Loucy (cell line): Measurements from ENCODE around the gene MAPKAP1.

Experiments
- H2AFZ ChIP-seq: fragments of 200-600 bp; sonication (generic); 2 replicates; pipeline ENCODE4 v1.6.0; 2016; ENCODE audit warnings: antibody characterized with exemption, mild to moderate bottlenecking, low read length, moderate library complexity
- H3F3A ChIP-seq: fragments of 200-600 bp; 2 replicates; pipeline ENCODE4 v1.6.0; 2016; ENCODE audit warnings: antibody characterized with exemption, low read depth, mild to moderate bottlenecking
- H3K27me3 ChIP-seq: fragments of 200-600 bp; sonication (generic); 2 replicates; pipeline ENCODE4 v1.6.1; 2014; ENCODE audit warnings: low read length, mild to moderate bottlenecking; ENCODE audit not compliant: insufficient read depth, poor library complexity, severe bottlenecking
- H3K36me3 ChIP-seq: fragments of 200-600 bp; sonication (generic); 2 replicates; pipeline ENCODE4 v1.6.1; 2016; ENCODE audit warnings: low read length; ENCODE audit not compliant: insufficient read depth
- H3K4me1 ChIP-seq: fragments of 200-600 bp; sonication (generic); 2 replicates; pipeline ENCODE4 v1.5.1; 2014; ENCODE audit warnings: low read length, mild to moderate bottlenecking; ENCODE audit not compliant: insufficient read depth, poor library complexity, severe bottlenecking
- H3K4me2 ChIP-seq: fragments of 200-600 bp; sonication (generic); 2 replicates; pipeline ENCODE4 v1.6.0; 2014; ENCODE audit warnings: antibody characterized with exemption, low read length, low read depth, mild to moderate bottlenecking; ENCODE audit not compliant: poor library complexity, severe bottlenecking
- H3K4me3 ChIP-seq: fragments of 200-600 bp; sonication (generic); 2 replicates; pipeline ENCODE4 v1.5.1; 2014; ENCODE audit warnings: low read length, mild to moderate bottlenecking, mixed read lengths; ENCODE audit not compliant: poor library complexity, severe bottlenecking
- H3K79me2 ChIP-seq: fragments of 200-600 bp; sonication (generic); 2 replicates; pipeline ENCODE4 v1.6.1; 2014; ENCODE audit warnings: low read length; ENCODE audit not compliant: insufficient read depth
- H3K9ac ChIP-seq: fragments of 200-600 bp; sonication (generic); 2 replicates; pipeline ENCODE4 v1.6.0; 2014; ENCODE audit warnings: mild to moderate bottlenecking, low read depth, low read length, moderate library complexity; ENCODE audit not compliant: poor library complexity, severe bottlenecking
- H3K9me2 ChIP-seq: fragments of 200-600 bp; sonication (generic); replicated peaks from 2 replicates; pipeline ENCODE4 v1.6.1; 2016; ENCODE audit warnings: low read depth, low read length, mixed read lengths
- H3K9me3 ChIP-seq: fragments of 200-600 bp; sonication (generic); 2 replicates; pipeline ENCODE4 v1.6.1; 2014; ENCODE audit warnings: mild to moderate bottlenecking, antibody characterized with exemption, low read length, low read depth; ENCODE audit not compliant: insufficient read depth
- H4K20me1 ChIP-seq: fragments of 200-600 bp; sonication (generic); 2 replicates; pipeline ENCODE4 v1.6.0; 2014; ENCODE audit warnings: antibody characterized with exemption, low read length, mild to moderate bottlenecking; ENCODE audit not compliant: insufficient read depth, poor library complexity, severe bottlenecking
- EZH2phosphoT487 ChIP-seq: fragments of 200-600 bp; IDR thresholded peaks from 2 replicates; pipeline ENCODE4 v1.6.1; 2018; ENCODE audit warnings: antibody characterized with exemption, mild to moderate bottlenecking, moderate library complexity, borderline replicate concordance
- TF ChIP-seq, protein P1 (sequence below): fragments of 200-600 bp; sonication (generic); conservative IDR thresholded peaks from 2 replicates; pipeline ENCODE4 v1.5.1; 2014; ENCODE audit warnings: mild to moderate bottlenecking, antibody characterized with exemption, low read length

MAPKAP1 gene

DNA sequence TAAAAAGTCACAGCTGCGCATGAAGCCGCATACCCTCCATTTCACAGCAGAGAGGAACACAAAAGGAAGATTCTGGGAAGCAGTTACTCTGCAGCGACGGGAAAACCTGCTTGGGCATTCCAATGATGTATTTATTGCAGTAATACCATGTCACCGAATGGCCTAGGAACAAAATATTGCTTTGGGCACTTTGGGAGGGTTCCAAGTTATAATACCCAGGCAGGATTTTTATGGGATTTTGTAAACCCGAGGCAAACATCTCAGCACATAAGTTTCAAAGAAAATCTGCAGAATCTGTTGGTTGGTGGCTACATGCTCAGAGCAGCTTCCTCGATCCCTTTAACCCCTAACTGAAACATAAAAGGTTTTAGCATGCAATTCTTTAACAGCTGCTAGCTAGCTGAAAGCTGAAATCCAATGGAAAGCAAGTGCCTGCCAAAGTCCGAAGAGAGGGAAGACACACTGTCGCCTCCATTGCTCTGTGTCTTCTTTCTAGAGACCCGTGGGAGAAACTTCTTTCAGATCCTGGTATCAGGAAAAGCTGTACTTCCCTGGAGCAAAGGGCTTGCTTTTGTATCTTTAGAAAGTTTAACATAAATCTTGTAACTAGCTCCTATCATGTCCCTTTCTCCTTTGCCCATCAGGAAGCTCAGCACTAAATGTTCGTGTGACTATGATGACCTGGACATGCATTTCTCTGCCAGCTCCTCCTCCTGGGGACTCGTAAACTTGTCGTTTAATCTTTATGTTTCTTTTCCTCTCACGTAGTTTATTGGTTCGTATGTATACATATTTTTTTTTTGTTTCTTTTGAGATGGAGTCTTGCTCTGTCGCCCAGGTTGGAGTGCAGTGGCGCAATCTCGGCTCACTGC lies 195.0 kb downstream of the MAPKAP1 start:
- Histone ChIP-seq H3K36me3 (no peaks in the 10 kb centered on the region), H2AFZ (no peak overlapping the region), H3K79me2 (no peaks in the 10 kb centered on the region), H3K4me2 (no peak overlapping the region), H3K9me3 (no peaks in the 10 kb centered on the region), H3F3A (no peaks in the 10 kb centered on the region), H3K9ac (no peak overlapping the region), H3K4me1 (peaks cover 6% of the 10 kb centered on the region), H3K27me3 (no peaks in the 10 kb centered on the region), H4K20me1 (no peaks in the 10 kb centered on the region), H3K4me3 (no peak overlapping the region), H3K9me2 (no peaks in the 10 kb centered on the region)
- TF ChIP-seq EZH2phosphoT487 = no peak
- TF ChIP-seq, protein P1, sequence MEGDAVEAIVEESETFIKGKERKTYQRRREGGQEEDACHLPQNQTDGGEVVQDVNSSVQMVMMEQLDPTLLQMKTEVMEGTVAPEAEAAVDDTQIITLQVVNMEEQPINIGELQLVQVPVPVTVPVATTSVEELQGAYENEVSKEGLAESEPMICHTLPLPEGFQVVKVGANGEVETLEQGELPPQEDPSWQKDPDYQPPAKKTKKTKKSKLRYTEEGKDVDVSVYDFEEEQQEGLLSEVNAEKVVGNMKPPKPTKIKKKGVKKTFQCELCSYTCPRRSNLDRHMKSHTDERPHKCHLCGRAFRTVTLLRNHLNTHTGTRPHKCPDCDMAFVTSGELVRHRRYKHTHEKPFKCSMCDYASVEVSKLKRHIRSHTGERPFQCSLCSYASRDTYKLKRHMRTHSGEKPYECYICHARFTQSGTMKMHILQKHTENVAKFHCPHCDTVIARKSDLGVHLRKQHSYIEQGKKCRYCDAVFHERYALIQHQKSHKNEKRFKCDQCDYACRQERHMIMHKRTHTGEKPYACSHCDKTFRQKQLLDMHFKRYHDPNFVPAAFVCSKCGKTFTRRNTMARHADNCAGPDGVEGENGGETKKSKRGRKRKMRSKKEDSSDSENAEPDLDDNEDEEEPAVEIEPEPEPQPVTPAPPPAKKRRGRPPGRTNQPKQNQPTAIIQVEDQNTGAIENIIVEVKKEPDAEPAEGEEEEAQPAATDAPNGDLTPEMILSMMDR = no peak

DNA sequence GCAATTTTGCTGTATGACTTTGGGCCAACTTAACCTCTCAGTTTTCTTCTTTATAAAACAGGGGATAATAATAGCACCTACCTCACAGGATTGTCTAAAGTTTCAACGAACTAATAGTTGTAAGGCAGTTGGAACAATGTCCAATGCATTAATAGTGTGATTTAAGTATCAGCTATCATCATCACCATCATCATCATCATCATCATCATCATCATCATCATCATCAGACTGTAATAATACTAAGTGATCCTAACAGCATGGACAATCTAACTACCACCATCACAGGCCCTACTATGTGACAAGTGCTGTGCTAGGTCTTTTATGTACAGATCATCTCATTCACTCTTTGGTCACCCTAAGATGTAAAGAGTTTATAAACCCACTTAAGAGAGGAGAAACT lies 196.0 kb downstream of the MAPKAP1 start:
- no peak overlapping the region for H2AFZ ChIP-seq
- H4K20me1 ChIP-seq = no peaks in the 10 kb centered on the region
- no peaks in the 10 kb centered on the region for H3F3A ChIP-seq
- H3K79me2 ChIP-seq = no peaks in the 10 kb centered on the region
- no peak overlapping the region for H3K9ac ChIP-seq
- no peaks in the 10 kb centered on the region for H3K27me3 ChIP-seq
- H3K9me3 ChIP-seq = no peaks in the 10 kb centered on the region
- H3K4me3 ChIP-seq = no peak overlapping the region
- no peak overlapping the region for H3K4me2 ChIP-seq
- no peaks in the 10 kb centered on the region for H3K9me2 ChIP-seq
- peaks cover 6% of the 10 kb centered on the region for H3K4me1 ChIP-seq
- TF ChIP-seq EZH2phosphoT487 = no peak
- TF ChIP-seq, protein P1 = no peak
- H3K36me3 ChIP-seq = no peaks in the 10 kb centered on the region

DNA sequence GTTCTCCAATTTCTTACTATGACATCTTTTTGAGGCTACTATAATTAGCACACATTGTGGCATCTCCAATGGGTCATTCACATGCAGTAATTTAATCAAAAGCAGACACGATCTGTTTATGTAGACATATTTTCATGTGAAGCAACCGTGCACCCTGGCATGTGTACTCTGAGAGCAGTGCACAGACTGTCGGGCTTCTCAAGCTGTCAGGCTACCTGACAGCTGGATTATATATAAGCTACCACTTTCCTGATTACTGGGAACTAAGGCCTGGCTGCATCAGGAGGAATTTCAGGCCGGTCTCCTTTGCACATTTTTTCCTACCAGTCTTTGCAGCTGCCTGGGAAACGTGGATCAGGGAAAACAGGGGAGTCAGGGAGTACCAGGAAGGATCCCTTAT lies 197.5 kb downstream of the MAPKAP1 start:
- H3K36me3 ChIP-seq = no peaks in the 10 kb centered on the region
- H3K9me2 ChIP-seq = no peaks in the 10 kb centered on the region
- no peaks in the 10 kb centered on the region for H3K79me2 ChIP-seq
- H3K4me3 ChIP-seq = no peak overlapping the region
- H3K27me3 ChIP-seq = no peaks in the 10 kb centered on the region
- H3F3A ChIP-seq = no peaks in the 10 kb centered on the region
- no peaks in the 10 kb centered on the region for H3K9me3 ChIP-seq
- no peak overlapping the region for H2AFZ ChIP-seq
- no peak for TF ChIP-seq EZH2phosphoT487
- TF ChIP-seq, protein P1 = no peak
- no peak overlapping the region for H3K9ac ChIP-seq
- no peak overlapping the region for H3K4me2 ChIP-seq
- H4K20me1 ChIP-seq = no peaks in the 10 kb centered on the region
- peaks cover 6% of the 10 kb centered on the region for H3K4me1 ChIP-seq
